Esophagus (tissue), 2 donors: ENCODE results near the gene EXD3. TPM values are rescaled to one million over a fixed set of nuclear protein-coding genes. Genes with fewer than 3 reads are reported as not detected.

ENCODE experiments used
- H3K27ac ChIP-seq, 2 donors: one replicate each; pipeline ENCODE4 v1.5.1; 2013; ENCODE audit warnings: low read depth in 2 of 2, mild to moderate bottlenecking in 2 of 2, inconsistent platforms in 1 of 2, low read length in 1 of 2, moderate library complexity in 1 of 2
- H3K27me3 ChIP-seq, 2 donors: one replicate each; pipeline ENCODE4 v1.6.1; 2013; ENCODE audit warnings: low read length in 2 of 2, control low read depth in 1 of 2, mild to moderate bottlenecking in 1 of 2; ENCODE audit not compliant: insufficient read depth in 2 of 2, control insufficient read depth in 1 of 2
- H3K36me3 ChIP-seq, 2 donors: one replicate each; pipeline ENCODE4 v1.6.1; 2013; ENCODE audit warnings: low read length in 1 of 2; ENCODE audit not compliant: control insufficient read depth in 2 of 2, insufficient read depth in 2 of 2
- H3K4me1 ChIP-seq, 2 donors: one replicate each; pipeline ENCODE4 v1.6.1; 2013; ENCODE audit warnings: low read length in 1 of 2; ENCODE audit not compliant: control insufficient read depth in 2 of 2, insufficient read depth in 2 of 2
- H3K4me3 ChIP-seq, 2 donors: one replicate each; pipeline ENCODE4 v1.5.1; 2013; ENCODE audit warnings: low read length in 2 of 2, mild to moderate bottlenecking in 2 of 2, low read depth in 1 of 2, moderate library complexity in 1 of 2
- H3K9me3 ChIP-seq, 2 donors: one replicate each; pipeline ENCODE4 v1.6.1; 2013; ENCODE audit warnings: mild to moderate bottlenecking in 2 of 2, low read depth in 1 of 2, low read length in 1 of 2, moderate library complexity in 1 of 2; ENCODE audit not compliant: control insufficient read depth in 2 of 2, insufficient read depth in 1 of 2
- WGBS, 2 donors: extraction: QIAGEN DNeasy Blood & Tissue Kit; methylation state at CpG; one replicate each; pipeline ENCODE4 v1.1.7; 2013; 5-methylcytosine and 5-hydroxymethylcytosine counted together
- polyA plus RNA-seq, 2 donors: library from polyadenylated mRNA; stranded (reverse); fragments of 200-250 nt; gene quantifications; one replicate each; pipeline ENCODE4 v1.2.3, GENCODE V29; 2013
- donor health status: healthy with polysubstance abuse.
- donor health status: Bipolar disorder and iron deficiency.

EXD3 gene
- polyA plus RNA-seq, 2 donors: 9.7 to 20.8 TPM

DNA sequence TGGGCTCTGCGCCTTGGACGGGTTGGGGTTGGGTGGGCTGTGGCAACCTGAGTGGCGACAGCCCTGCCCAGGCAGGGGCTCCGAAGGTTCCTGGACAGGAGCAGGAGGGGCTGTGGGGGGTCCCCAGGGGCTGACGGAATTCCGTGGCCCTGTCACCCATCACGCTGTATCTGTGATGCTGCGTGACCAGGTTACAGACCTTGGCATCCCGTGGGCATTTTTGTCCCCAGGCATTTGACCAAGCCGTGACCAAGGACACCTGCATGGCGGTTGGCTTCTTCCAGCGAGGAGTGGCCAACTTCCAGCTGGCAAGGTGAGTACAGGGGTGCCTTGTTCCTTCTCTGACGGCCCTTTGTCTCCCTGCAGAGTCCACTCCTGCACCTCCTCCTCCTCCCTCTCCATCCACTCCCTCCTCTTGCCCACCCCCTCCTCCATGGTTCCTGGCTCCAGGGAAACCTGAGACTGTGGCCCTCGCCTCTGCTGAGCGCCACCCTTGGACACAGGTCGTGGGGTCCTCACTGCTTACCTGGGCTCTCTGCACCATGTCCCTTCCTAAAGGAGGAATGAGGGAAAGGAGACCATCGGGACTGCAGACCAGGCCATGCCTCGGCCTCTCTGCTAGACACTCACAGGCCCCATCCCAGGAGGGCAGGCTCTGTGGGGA lies 3.2 kb upstream of the EXD3 start:
- 83% methylated on average over 18 of the region's 18 CpGs for WGBS, 2 donors
- Histone ChIP-seq H3K9me3 (no peaks in the 10 kb centered on the region), H3K4me3 (no peak overlapping the region), H3K27me3 (no peaks in the 10 kb centered on the region), H3K27ac (no peak overlapping the region), H3K36me3 (peaks cover 0 to 3% of the 10 kb centered on the region in 2 donors), H3K4me1 (peaks cover 2 to 7% of the 10 kb centered on the region in 2 donors)

DNA sequence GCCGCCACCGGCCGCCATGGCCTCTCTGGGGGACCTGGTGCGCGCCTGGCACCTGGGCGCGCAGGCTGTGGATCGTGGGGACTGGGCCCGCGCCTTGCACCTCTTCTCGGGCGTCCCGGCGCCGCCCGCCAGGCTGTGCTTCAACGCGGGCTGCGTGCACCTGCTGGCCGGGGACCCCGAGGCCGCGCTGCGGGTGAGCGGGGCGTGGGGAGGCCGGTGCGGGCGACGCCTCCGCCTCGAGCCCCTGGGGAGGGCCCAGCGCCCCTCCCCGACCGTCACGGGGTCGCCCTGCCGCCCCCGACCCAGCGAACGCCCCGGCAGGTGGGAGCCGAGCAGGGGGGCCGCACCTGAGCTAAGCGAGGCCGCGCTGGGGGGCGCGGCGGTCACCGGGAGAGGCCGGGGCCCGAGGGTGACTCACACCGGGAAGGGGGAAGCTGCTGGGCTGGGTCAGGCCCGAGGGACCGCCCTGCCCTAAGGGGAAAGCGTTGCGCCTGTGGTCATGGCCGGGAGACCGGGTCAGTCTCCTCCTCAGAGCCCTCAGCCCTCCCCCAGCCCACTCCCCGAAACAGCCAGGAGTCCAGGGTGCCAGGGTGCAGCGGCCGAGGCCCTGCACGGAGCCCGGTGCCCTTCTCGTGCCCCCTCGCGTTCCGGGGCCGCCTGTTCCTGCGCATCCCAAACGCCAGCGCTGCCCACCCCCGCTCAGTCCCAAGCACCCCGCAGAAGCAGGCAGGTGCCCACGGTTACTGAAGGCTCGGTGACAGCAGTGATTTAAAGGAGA lies 741 bp upstream of the EXD3 start:
- Histone ChIP-seq H3K4me1 (peaks cover 2 to 7% of the 10 kb centered on the region in 2 donors), H3K27me3 (no peaks in the 10 kb centered on the region)
- WGBS, 2 donors: 9 to 11% methylated on average over 43 to 77 of the region's 77 CpGs

DNA sequence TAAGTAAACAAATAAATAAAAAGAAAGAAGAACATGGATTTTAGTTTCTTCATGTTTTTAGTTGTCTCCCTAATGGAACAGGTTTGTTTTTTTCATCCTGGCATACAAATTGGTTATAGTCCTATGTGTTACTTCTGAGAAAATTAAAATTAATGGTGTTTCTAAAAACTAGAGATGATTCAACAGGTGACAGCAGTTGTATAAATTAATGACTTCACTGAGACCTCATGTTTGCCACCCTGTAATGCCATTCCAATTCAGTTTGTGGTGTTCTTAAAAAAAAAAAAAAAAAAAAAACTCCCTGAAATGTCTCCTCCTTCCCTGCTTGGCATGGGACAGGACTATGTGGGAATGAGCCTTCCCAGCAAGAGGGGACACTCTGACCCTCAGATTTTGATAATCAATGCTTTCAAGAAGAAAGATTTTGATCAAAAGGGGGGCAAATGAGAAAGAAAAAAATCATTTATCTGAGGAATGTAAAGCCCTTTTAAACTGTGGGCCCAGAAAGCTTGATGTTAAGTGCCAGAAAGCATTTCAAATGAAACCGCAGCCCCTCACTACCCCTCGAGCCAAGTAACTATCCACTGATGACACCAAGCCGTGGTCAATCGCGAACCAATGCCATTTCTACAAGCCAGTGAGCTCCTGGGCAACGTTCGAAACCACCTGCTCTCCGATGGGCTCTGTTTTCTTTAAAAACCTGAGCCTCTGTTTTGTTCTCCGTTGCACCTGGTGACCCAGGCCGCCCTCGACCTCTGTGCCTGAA lies 941 bp downstream of the EXD3 start:
- H3K27me3 ChIP-seq: no peaks in the 10 kb centered on the region
- H3K27ac ChIP-seq: peak overlapping the region in 1 of 2 donors; percentile 77
- peak overlapping the region; percentile 70 to 85 for H3K4me3 ChIP-seq
- H3K4me1 ChIP-seq: peaks cover 2 to 7% of the 10 kb centered on the region in 2 donors
- no peaks in the 10 kb centered on the region for H3K36me3 ChIP-seq
- 4 to 5% methylated on average over 11 of the region's 11 CpGs for WGBS, 2 donors
- H3K9me3 ChIP-seq: no peaks in the 10 kb centered on the region

More for the DNA sequence above, 741 bp upstream of the EXD3 start:
- peak overlapping the region; percentile 72 to 88 for H3K27ac ChIP-seq
- H3K4me3 ChIP-seq: peak overlapping the region; percentile 78 to 85
- no peaks in the 10 kb centered on the region for H3K9me3 ChIP-seq
- H3K36me3 ChIP-seq: peaks cover 0 to 3% of the 10 kb centered on the region in 2 donors

DNA sequence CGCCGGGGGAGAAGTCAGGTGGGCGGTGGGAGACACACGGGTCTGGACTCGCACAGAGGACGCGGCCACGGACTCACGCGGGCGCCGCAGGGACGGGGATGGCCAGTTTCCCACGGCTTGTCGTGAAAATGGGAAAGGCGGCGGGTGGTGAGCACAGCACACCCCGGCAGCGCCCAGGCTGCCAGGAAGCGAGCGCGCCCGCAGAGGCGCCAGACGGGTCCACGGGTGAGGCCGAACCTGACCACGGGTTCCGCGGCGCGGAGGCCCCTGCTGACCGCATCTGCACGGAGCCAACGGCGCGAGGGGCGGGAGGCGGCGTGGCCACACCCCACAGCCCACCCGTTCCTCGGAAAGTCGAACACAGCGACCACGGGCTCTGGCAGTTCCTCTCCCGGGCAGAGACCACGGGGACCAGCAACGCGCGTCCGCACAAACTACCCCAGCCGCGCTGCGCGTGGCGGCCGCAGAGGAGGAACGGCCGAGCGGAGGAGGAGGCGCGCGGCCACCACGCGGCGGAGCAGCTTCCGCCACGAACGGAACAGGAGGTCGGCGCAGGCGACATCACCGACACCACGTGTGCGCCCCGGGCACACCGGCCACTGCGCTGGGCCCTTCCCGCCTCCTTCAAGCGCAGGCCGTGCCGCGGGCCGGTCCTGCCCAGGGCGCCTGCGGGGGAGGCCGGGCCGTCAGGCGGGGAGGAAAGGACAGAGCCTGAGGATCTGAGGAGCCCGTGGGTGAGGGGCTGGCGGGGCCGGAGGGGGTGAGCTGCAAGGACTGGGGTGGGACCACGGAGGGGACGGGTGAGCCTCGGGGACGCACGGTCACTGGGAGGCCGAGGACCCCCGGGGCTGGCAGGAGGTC lies 5.6 kb downstream of the EXD3 start:
- Histone ChIP-seq H3K36me3 (no peaks in the 10 kb centered on the region), H3K4me1 (no peaks in the 10 kb centered on the region), H3K27ac (no peak overlapping the region), H3K4me3 (peak overlapping the region; percentile 12 to 32), H3K9me3 (no peaks in the 10 kb centered on the region), H3K27me3 (no peaks in the 10 kb centered on the region)
- WGBS, 2 donors: 80 to 87% methylated on average over 99 of the region's 99 CpGs

DNA sequence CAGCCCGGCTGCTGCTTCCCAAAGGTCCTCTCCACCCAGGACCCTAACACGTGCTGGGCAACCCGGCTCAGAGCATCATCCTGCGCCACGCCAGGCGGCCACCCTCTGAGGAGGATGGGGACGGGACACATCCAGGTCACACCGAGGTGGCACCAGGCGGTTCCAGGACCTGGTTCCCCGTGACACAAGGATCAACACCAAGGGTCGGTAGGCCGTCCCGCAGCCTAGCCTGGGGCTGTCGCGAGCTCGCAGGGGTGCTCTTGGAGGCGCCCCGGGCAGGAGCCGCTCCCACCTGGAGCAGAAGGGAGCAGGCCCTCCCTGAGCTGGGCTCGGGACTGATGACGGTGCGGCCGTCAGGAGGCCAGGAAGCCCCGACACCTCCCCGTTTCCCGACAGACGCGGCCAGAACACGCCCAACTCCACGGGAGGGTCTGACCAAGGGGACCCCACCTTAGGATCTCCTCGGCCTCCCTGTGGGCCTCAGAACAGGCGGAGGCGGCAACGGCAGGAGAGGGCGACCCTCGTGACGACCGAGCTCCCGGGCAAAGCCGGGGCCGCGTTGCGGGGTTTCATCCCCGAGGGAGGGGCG lies 6.3 kb downstream of the EXD3 start:
- no peak overlapping the region for H3K27ac ChIP-seq
- H3K4me3 ChIP-seq: no peak overlapping the region
- H3K36me3 ChIP-seq: no peaks in the 10 kb centered on the region
- no peaks in the 10 kb centered on the region for H3K9me3 ChIP-seq
- 88 to 90% methylated on average over 45 of the region's 45 CpGs for WGBS, 2 donors
- no peaks in the 10 kb centered on the region for H3K27me3 ChIP-seq
- peaks cover 0 to 4% of the 10 kb centered on the region in 2 donors for H3K4me1 ChIP-seq

DNA sequence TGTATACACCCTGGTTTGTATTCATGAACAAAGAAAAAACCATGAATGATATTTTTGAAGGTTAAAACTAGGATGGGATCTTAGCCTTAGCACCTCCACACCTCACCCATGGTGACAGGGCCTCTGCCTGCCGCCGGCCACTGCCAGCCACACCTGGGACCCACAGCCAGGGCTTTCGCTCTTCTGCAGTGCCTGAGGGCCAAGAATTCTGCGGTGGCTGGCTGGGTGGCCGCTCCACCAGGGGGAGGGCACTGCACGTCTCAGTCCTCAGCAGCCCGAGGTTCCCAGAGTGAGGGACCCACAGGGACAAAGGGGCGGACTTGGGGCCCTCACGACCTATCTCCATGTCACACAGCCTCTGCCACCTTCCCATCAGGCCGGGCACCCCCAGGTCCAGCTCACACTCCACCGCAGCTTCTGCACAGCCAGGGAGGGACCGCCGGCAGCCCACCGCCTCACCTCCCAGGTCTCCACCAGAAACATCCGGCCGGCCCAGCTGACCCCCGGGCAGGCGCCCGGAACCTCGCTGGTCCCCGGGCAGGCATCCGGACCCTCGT lies 6.9 kb downstream of the EXD3 start:
- H3K36me3 ChIP-seq: no peaks in the 10 kb centered on the region
- no peak overlapping the region for H3K27ac ChIP-seq
- peaks cover 4 to 6% of the 10 kb centered on the region in 2 donors for H3K4me1 ChIP-seq
- no peaks in the 10 kb centered on the region for H3K27me3 ChIP-seq
- 94 to 96% methylated on average over 22 to 23 of the region's 23 CpGs for WGBS, 2 donors
- H3K9me3 ChIP-seq: no peaks in the 10 kb centered on the region
- no peak overlapping the region for H3K4me3 ChIP-seq

DNA sequence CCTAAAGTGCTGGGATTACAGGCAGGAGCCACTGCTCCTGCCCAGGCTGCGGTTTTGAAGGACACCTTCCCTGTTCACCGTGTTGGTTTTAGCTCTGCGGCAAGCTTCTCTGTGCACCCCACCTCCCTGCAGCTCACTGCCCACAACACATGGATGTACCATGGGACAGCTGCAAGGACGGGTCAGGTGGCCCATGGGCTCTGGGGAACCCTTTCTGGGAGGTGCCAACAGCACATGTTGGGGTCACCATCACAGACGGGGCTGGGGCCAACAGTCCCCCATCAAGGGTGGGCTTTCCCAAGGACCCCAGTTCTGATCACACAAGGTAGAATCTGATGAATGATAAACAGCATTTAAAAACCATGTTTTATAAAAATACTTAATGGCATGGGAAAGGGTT lies 7.5 kb downstream of the EXD3 start:
- WGBS, 2 donors: 91% methylated on average over 5 of the region's 5 CpGs
- Histone ChIP-seq H3K27me3 (no peaks in the 10 kb centered on the region), H3K36me3 (no peaks in the 10 kb centered on the region), H3K9me3 (no peaks in the 10 kb centered on the region), H3K4me3 (no peak overlapping the region), H3K27ac (no peak overlapping the region), H3K4me1 (peaks cover 4 to 7% of the 10 kb centered on the region in 2 donors)

DNA sequence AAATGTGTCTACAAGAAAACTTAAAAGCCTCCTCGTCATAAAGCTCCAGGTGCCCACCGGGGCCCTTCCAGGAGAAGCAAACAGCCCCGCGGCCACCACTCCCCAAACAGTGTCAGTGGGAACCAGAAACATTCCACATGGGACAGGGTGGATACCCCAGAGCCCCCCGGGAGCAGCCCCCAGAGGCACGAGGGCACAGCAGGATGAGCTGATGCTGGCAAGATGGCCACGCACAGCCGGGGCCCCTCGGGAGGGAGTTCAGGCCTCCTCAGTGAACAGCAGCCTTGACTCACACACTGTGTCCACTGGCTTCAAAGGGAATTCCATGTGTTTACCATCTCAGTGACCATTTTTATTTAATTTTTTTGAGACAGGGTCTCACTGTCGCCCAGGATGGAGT lies 10.5 kb downstream of the EXD3 start:
- Histone ChIP-seq H3K27ac (peak overlapping the region in 1 of 2 donors; percentile 20), H3K27me3 (no peaks in the 10 kb centered on the region), H3K36me3 (no peaks in the 10 kb centered on the region), H3K4me3 (no peak overlapping the region), H3K4me1 (peaks cover 4 to 7% of the 10 kb centered on the region in 2 donors), H3K9me3 (no peaks in the 10 kb centered on the region)
- 78% methylated on average over 10 of the region's 10 CpGs for WGBS, 2 donors
